HG02610 (cell line): ENCODE data around the gene TGM5.
"Not testable (repeated sequence)": the region's sequence is repeated elsewhere in the genome, so short reads cannot be mapped to it uniquely, and the experiment has no call there.

ENCODE experiments used
- ATAC-seq: cut with Tn5 transposase; IDR thresholded peaks from one replicate; pipeline ENCODE4 v1.9.1; 2021; ENCODE audit warnings: mild to moderate bottlenecking, moderate library complexity; ENCODE audit not compliant: unreplicated experiment

The TGM5 gene

GRCh38 chr15:43275740-43276562 lies 9.2 kb upstream of the TGM5 start:
- ATAC-seq = no peak

GRCh38 chr15:43274136-43274535 lies 7.4 kb upstream of the TGM5 start:
- ATAC-seq = no peak

- no peak for ATAC-seq
Observed at GRCh38 chr15:43273243-43273642, 6.5 kb upstream of the TGM5 start.

GRCh38 chr15:43271908-43272307 lies 5.2 kb upstream of the TGM5 start:
- ATAC-seq = not testable (repeated sequence)

- ATAC-seq = no peak
Observed at GRCh38 chr15:43270676-43271306, 4.1 kb upstream of the TGM5 start.

- no peak for ATAC-seq
Observed at GRCh38 chr15:43270113-43270665, 3.5 kb upstream of the TGM5 start.

- ATAC-seq = no peak
Observed at GRCh38 chr15:43268111-43269105, 1.7 kb upstream of the TGM5 start.

- no peak for ATAC-seq
Observed at GRCh38 chr15:43267439-43267838, 711 bp upstream of the TGM5 start.

GRCh38 chr15:43266386-43266785 lies 342 bp downstream of the TGM5 start:
- no peak for ATAC-seq

- no peak for ATAC-seq
Observed at GRCh38 chr15:43260011-43260615, 6.6 kb downstream of the TGM5 start.

GRCh38 chr15:43258781-43259180 lies 7.9 kb downstream of the TGM5 start:
- no peak for ATAC-seq

GRCh38 chr15:43256341-43256740 lies 10.4 kb downstream of the TGM5 start:
- no peak for ATAC-seq

- ATAC-seq = no peak
Observed at GRCh38 chr15:43255376-43255775, 11.4 kb downstream of the TGM5 start.

GRCh38 chr15:43253431-43254403 lies 13.0 kb downstream of the TGM5 start:
- peak; percentile 56 for ATAC-seq

GRCh38 chr15:43251871-43252250 lies 14.9 kb downstream of the TGM5 start:
- ATAC-seq = no peak

- no peak for ATAC-seq
Observed at GRCh38 chr15:43251185-43251870, 15.4 kb downstream of the TGM5 start.

GRCh38 chr15:43250785-43251184 lies 15.9 kb downstream of the TGM5 start:
- ATAC-seq = no peak

- ATAC-seq = peak; percentile 52
Observed at GRCh38 chr15:43249699-43250203, 17.0 kb downstream of the TGM5 start.

GRCh38 chr15:43249236-43249635 lies 17.5 kb downstream of the TGM5 start:
- ATAC-seq = peak; percentile 4
